ENCODE measurements around the gene VWF.

VWF gene

GRCh38 chr12:6084261-6084968 lies 40.1 kb downstream of the VWF start:
- Histone ChIP-seq H3K27ac (no peak overlapping the region), H3K4me3 (no peak overlapping the region)

GRCh38 chr12:6083601-6084000 lies 40.9 kb downstream of the VWF start:
- no peak overlapping the region for H3K4me3 ChIP-seq
- H3K27ac ChIP-seq = no peak overlapping the region

- H3K27ac ChIP-seq = no peak overlapping the region
- H3K4me3 ChIP-seq = no peak overlapping the region
These were observed 41.9 kb downstream of the VWF start for GRCh38 chr12:6082613-6083012.

- no peak overlapping the region for H3K27ac ChIP-seq
- no peak overlapping the region for H3K4me3 ChIP-seq
These were observed 44.1 kb downstream of the VWF start for GRCh38 chr12:6080149-6081045.

- no peak overlapping the region for H3K4me3 ChIP-seq
- no peak overlapping the region for H3K27ac ChIP-seq
These were observed 45.9 kb downstream of the VWF start for GRCh38 chr12:6078398-6079096.

- no peak overlapping the region for H3K4me3 ChIP-seq
These were observed 46.8 kb downstream of the VWF start for GRCh38 chr12:6077692-6078083.

GRCh38 chr12:6076776-6077691 lies 47.4 kb downstream of the VWF start:
- Histone ChIP-seq H3K4me3 (no peak overlapping the region), H3K27ac (no peak overlapping the region)

More at GRCh38 chr12:6077692-6078083, 46.8 kb downstream of the VWF start:
- H3K27ac ChIP-seq = no peak overlapping the region

- H3K27ac ChIP-seq = no peak overlapping the region
- H3K4me3 ChIP-seq = no peak overlapping the region
These were observed 48.1 kb downstream of the VWF start for GRCh38 chr12:6076346-6076745.

- Histone ChIP-seq H3K27ac (peak overlapping the region in 7 of 21 experiments; percentile 2 to 60 (median 43)), H3K4me3 (peak overlapping the region in 4 of 7 experiments; percentile 7 to 13 (median 8))
These were observed 49.4 kb downstream of the VWF start for GRCh38 chr12:6074979-6075585.

- Histone ChIP-seq H3K4me3 (peak overlapping the region in 1 of 7 experiments; percentile 7), H3K27ac (peak overlapping the region in 3 of 21 experiments; percentile 47 to 60 (median 52))
These were observed 50.0 kb downstream of the VWF start for GRCh38 chr12:6074427-6074826.

GRCh38 chr12:6073426-6073825 lies 51.0 kb downstream of the VWF start:
- peak overlapping the region in 1 of 21 experiments; percentile 16 for H3K27ac ChIP-seq

GRCh38 chr12:6072302-6072752 lies 52.1 kb downstream of the VWF start:
- Histone ChIP-seq H3K4me3 (no peak overlapping the region), H3K27ac (peak overlapping the region in 5 of 21 experiments; percentile 14 to 54 (median 16))

More at GRCh38 chr12:6073426-6073825, 51.0 kb downstream of the VWF start:
- H3K4me3 ChIP-seq = no peak overlapping the region

GRCh38 chr12:6071589-6071988 lies 52.9 kb downstream of the VWF start:
- H3K27ac ChIP-seq = peak overlapping the region in 5 of 21 experiments; percentile 7 to 54 (median 14)
- H3K4me3 ChIP-seq = no peak overlapping the region

GRCh38 chr12:6070472-6071257 lies 53.8 kb downstream of the VWF start:
- Histone ChIP-seq H3K27ac (peak overlapping the region in 12 of 21 experiments; percentile 3 to 80 (median 48)), H3K4me3 (no peak overlapping the region)

GRCh38 chr12:6069437-6070093 lies 54.9 kb downstream of the VWF start:
- peak overlapping the region in 18 of 21 experiments; percentile 3 to 80 (median 54) for H3K27ac ChIP-seq
- H3K4me3 ChIP-seq = no peak overlapping the region

GRCh38 chr12:6068227-6068626 lies 56.2 kb downstream of the VWF start:
- H3K27ac ChIP-seq = peak overlapping the region in 9 of 21 experiments; percentile 12 to 80 (median 73)
- no peak overlapping the region for H3K4me3 ChIP-seq

Measured in skin epidermis (tissue), 12 donors.